CD8-positive, alpha-beta memory T cell (primary cell): ENCODE measurements around the gene RIPOR2. TPM values are rescaled to one million over a fixed set of nuclear protein-coding genes. Genes with fewer than 3 reads are reported as not detected.
A peak's percentile ranks its signal among the peaks of the same experiment; 100 is the strongest.

ENCODE experiments used
- CTCF ChIA-PET: fragments of 350-600 bp; sonication (Branson Sonifier 250); formaldehyde crosslinking; loops from one replicate; lab custom pipeline; 2021; ENCODE audit warnings: antibody characterized with exemption; lab: Charles Lee
- POLR2A ChIA-PET: fragments of 350-600 bp; sonication (Branson Sonifier 250); formaldehyde crosslinking; loops from one replicate; lab custom pipeline; 2021; ENCODE audit warnings: antibody characterized with exemption; lab: Charles Lee
- DNase-seq, 5 donors: peaks; one replicate each; pipeline versions ENCODE4 v3.0.0 to v3.0.0-alpha.2; 2020 to 2022; ENCODE audit warnings: mixed read lengths in 1 of 5
- H3K27ac ChIP-seq: one replicate; pipeline ENCODE4 v1.7.0; 2013; ENCODE audit warnings: low read depth, mild to moderate bottlenecking, low read length, moderate library complexity
- H3K27me3 ChIP-seq: 2 replicates; pipeline ENCODE4 v1.7.0; 2013; ENCODE audit warnings: low read length, mild to moderate bottlenecking; ENCODE audit not compliant: insufficient read depth, poor library complexity, severe bottlenecking
- H3K36me3 ChIP-seq: 2 replicates; pipeline ENCODE4 v1.7.0; 2013; ENCODE audit warnings: mild to moderate bottlenecking, low read length, moderate library complexity; ENCODE audit not compliant: insufficient read depth
- H3K4me1 ChIP-seq: 2 replicates; pipeline ENCODE4 v1.7.0; 2013; ENCODE audit warnings: mild to moderate bottlenecking, low read length, moderate library complexity; ENCODE audit not compliant: insufficient read depth
- H3K4me3 ChIP-seq: 2 replicates; pipeline ENCODE4 v1.7.0; 2013; ENCODE audit warnings: mild to moderate bottlenecking, low read length
- H3K9me3 ChIP-seq: 2 replicates; pipeline ENCODE4 v1.7.0; 2013; ENCODE audit warnings: mild to moderate bottlenecking, low read length
- H3K27ac Mint-ChIP-seq, 8 donors: one replicate each; pipeline ENCODE4 v1.8.0; 2020 to 2021; ENCODE audit warnings: mixed read lengths in 8 of 8, mild to moderate bottlenecking in 6 of 8, inconsistent platforms in 3 of 8, moderate library complexity in 3 of 8
- H3K27me3 Mint-ChIP-seq, 2 donors: one replicate each; pipeline ENCODE4 v1.8.0; 2020 to 2021; ENCODE audit warnings: mixed read lengths in 2 of 2, mild to moderate bottlenecking in 1 of 2, moderate library complexity in 1 of 2
- H3K36me3 Mint-ChIP-seq, 3 donors: one replicate each; pipeline ENCODE4 v1.8.0; 2020 to 2021; ENCODE audit warnings: mixed read lengths in 3 of 3, inconsistent platforms in 1 of 3, mild to moderate bottlenecking in 1 of 3
- H3K4me1 Mint-ChIP-seq, 3 donors: one replicate each; pipeline ENCODE4 v1.8.0; 2020 to 2021; ENCODE audit warnings: mixed read lengths in 3 of 3, inconsistent platforms in 1 of 3, mild to moderate bottlenecking in 1 of 3
- H3K4me3 Mint-ChIP-seq, 7 donors: one replicate each; pipeline ENCODE4 v1.8.0; 2020 to 2021; ENCODE audit warnings: mixed read lengths in 7 of 7, mild to moderate bottlenecking in 6 of 7, moderate library complexity in 4 of 7, inconsistent platforms in 2 of 7
- H3K9me3 Mint-ChIP-seq, 5 donors: one replicate each; pipeline ENCODE4 v1.8.0; 2020 to 2022; ENCODE audit warnings: mixed read lengths in 5 of 5, mild to moderate bottlenecking in 3 of 5, moderate library complexity in 2 of 5, inconsistent platforms in 1 of 5
- polyA plus RNA-seq: library from polyadenylated mRNA; unstranded; fragments of 300-500 nt; fragmentation: Illumina TruSeq; gene quantifications from one replicate; pipeline ENCODE4 v1.2.3, GENCODE V29; 2021
- total RNA-seq, 2 experiments: library from RNA; stranded (reverse); gene quantifications; one replicate each; pipeline ENCODE4 v1.2.3, GENCODE V29; 2021

The RIPOR2 gene
- total and polyA plus RNA-seq, 3 experiments from 2014 or later: 54.4 to 427 (median 58.2) TPM

DNA sequence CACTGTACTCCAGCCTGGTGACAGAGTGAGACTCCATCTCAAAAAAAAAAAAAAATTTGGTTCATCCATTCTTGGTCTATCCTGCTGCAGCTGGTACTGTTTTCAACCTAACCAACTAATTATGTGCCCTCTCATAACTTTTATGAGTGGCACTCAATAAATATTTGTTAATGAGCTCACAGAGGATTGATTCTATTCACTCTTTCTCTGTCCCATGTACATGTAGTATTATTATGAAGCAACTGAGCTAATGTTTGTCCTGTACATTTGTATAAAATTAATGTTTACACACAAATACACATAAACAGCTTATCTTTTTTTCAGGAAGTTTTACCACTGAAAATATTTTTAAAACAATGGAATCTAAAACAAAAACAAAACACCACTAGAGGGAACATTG lies 10.1 kb downstream of the RIPOR2 start:
- peaks cover 11 to 63% (median 29%) of the 10 kb centered on the region in 3 donors for H3K36me3 Mint-ChIP-seq
- H3K36me3 ChIP-seq: peaks cover 22% of the 10 kb centered on the region
- POLR2A ChIA-PET: interaction anchor here (0.6 to 2.0 kb wide), 12 partner anchors 9 to 80 kb away, joined by 3 to 12 read pairs (median 4); partner anchors contain the start of gene RIPOR2
- H3K4me3 ChIP-seq: no peak overlapping the region
- DNase-seq: no peak
- CTCF ChIA-PET: interaction anchor here (0.9 to 4.5 kb wide), 12 partner anchors 9 to 92 kb away, joined by 3 to 43 read pairs (median 4); partner anchors contain the start of gene RIPOR2
- H3K9me3 ChIP-seq: no peaks in the 10 kb centered on the region
- H3K4me1 ChIP-seq: peaks cover 86% of the 10 kb centered on the region
- peak overlapping the region; percentile 75 to 86 (median 81) for H3K4me3 Mint-ChIP-seq
- peaks cover 75 to 97% (median 91%) of the 10 kb centered on the region in 3 donors for H3K4me1 Mint-ChIP-seq
- H3K27me3 Mint-ChIP-seq: no peaks in the 10 kb centered on the region
- peaks cover 0 to 5% (median 0%) of the 10 kb centered on the region in 5 donors for H3K9me3 Mint-ChIP-seq
- H3K27me3 ChIP-seq: no peaks in the 10 kb centered on the region
- H3K27ac ChIP-seq: no peak overlapping the region
- peak overlapping the region; percentile 57 to 95 (median 86) for H3K27ac Mint-ChIP-seq

DNA sequence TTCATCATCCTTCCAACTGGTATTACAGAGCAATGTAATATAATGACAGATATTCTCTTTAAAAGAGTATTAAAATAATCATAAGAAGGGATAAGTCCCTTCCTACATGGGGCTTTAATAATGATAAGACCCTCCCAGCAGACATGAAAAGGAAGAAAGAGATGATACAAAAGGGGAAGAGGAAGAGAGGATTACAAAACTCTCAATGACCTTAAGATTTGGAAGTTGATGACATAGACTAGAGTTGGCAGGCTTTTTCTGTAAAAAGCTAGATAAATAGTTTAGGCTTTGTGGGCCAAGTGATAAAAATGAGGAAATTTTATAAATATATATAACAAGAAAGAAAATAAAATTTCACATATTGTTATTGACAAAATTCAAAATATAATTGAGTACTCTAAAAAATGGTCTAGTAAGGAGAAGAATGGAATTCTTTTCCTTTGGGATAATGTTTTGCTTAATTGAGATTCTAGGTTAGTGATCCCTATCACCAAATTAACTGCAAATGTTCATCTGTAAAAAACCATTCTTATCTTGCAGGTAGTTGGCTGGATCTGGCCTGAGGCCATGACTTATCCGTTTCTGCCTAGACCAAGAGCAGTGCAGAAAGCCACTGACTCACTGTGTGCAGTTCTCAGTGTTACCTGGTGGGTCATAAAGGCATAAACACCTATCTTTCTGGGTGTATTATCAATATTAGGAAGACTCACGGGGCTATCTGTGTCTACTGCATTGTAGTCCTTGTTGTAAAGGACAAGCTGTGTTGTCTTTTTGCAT lies 11.0 kb downstream of the RIPOR2 start:
- DNase-seq: no peak
- Histone ChIP-seq H3K4me1 (peaks cover 88% of the 10 kb centered on the region), H3K27me3 (no peaks in the 10 kb centered on the region), H3K4me3 (peak overlapping the region; percentile 32), H3K36me3 (peaks cover 21% of the 10 kb centered on the region), H3K9me3 (no peaks in the 10 kb centered on the region), H3K27ac (no peak overlapping the region)
- Mint-ChIP-seq H3K9me3 (peaks cover 0 to 5% (median 0%) of the 10 kb centered on the region in 5 donors), H3K27ac (peak overlapping the region; percentile 82 to 95 (median 92)), H3K4me1 (peaks cover 77 to 97% (median 91%) of the 10 kb centered on the region in 3 donors), H3K4me3 (peak overlapping the region; percentile 75 to 86 (median 81)), H3K27me3 (no peaks in the 10 kb centered on the region), H3K36me3 (peaks cover 10 to 62% (median 31%) of the 10 kb centered on the region in 3 donors)
- CTCF ChIA-PET: interaction anchor here (0.9 to 4.5 kb wide), 8 partner anchors 10 to 93 kb away, joined by 3 to 43 read pairs (median 4); partner anchors contain the start of gene RIPOR2
- POLR2A ChIA-PET: interaction anchor here (0.7 to 2.0 kb wide), 5 partner anchors 10 to 80 kb away, joined by 3 to 12 read pairs (median 4); partner anchors contain the start of gene RIPOR2

DNA sequence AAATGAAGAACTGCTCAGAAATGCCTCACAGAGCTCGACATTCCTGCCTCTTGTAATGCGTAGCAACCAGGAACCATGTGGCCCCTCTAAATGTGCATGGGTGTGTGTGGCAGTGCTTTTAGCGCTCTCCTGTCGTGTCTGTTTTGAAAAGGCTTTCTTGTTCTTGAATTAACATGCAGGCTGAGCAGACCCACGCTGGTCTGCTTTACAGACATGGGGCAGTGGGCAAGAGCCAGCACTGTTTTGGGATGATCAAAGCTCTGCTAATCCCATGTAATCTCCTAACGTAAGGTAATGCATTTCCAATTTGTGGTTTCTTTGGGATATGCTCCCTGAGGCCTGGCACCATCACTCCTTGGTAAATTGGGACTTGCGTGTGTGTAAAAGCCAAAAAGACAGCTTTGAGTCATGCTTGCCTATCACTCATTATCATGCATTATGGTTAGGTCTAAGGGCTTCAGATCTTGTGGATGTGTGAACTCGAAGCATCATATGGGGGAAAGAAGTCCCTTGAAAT lies 11.8 kb downstream of the RIPOR2 start:
- no peak for DNase-seq
- no peaks in the 10 kb centered on the region for H3K27me3 Mint-ChIP-seq
- POLR2A ChIA-PET: interaction anchor here (0.5 kb wide), 1 partner anchor 74 kb away, joined by 4 read pairs; no protein-coding TSS in a partner anchor
- peaks cover 0 to 5% (median 0%) of the 10 kb centered on the region in 5 donors for H3K9me3 Mint-ChIP-seq
- H3K4me1 ChIP-seq: peaks cover 89% of the 10 kb centered on the region
- peak overlapping the region; percentile 32 for H3K4me3 ChIP-seq
- no peak overlapping the region for H3K27ac ChIP-seq
- peaks cover 24% of the 10 kb centered on the region for H3K36me3 ChIP-seq
- H3K27me3 ChIP-seq: no peaks in the 10 kb centered on the region
- H3K4me1 Mint-ChIP-seq: peaks cover 79 to 97% (median 91%) of the 10 kb centered on the region in 3 donors
- peak overlapping the region; percentile 67 to 86 (median 75) for H3K4me3 Mint-ChIP-seq
- CTCF ChIA-PET: interaction anchor here (0.6 to 4.5 kb wide), 4 partner anchors 11 to 67 kb away, joined by 3 to 43 read pairs (median 31); partner anchors contain the start of gene RIPOR2
- H3K36me3 Mint-ChIP-seq: peaks cover 7 to 60% (median 26%) of the 10 kb centered on the region in 3 donors
- peak overlapping the region; percentile 61 to 95 (median 91) for H3K27ac Mint-ChIP-seq
- H3K9me3 ChIP-seq: no peaks in the 10 kb centered on the region

DNA sequence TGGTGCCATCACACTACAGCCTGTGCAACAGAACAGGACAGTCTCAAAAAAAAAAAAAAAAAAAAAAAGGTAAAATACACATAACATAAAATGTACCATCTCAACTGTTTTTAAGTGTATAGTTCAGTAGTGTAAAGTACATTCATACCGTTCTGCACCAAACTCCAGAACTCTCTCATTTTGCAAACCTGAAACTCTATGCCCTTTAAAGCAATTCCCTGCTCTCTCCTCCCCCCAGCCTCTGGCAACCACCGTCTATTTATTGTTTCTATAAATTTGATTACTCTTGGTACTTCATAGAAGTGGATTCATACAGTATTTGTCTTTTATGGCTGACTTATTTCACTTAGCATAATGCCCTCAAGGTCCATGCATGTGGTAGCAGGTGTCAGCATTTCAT lies 12.9 kb downstream of the RIPOR2 start:
- DNase-seq: no peak
- Histone ChIP-seq H3K27me3 (no peaks in the 10 kb centered on the region), H3K9me3 (no peaks in the 10 kb centered on the region), H3K36me3 (peaks cover 20% of the 10 kb centered on the region), H3K4me3 (no peak overlapping the region), H3K4me1 (peaks cover 94% of the 10 kb centered on the region), H3K27ac (no peak overlapping the region)
- peaks cover 7 to 64% (median 28%) of the 10 kb centered on the region in 3 donors for H3K36me3 Mint-ChIP-seq
- peaks cover 0 to 5% (median 0%) of the 10 kb centered on the region in 5 donors for H3K9me3 Mint-ChIP-seq
- H3K27me3 Mint-ChIP-seq: no peaks in the 10 kb centered on the region
- POLR2A ChIA-PET: no interaction called here
- peak overlapping the region; percentile 57 to 74 (median 67) for H3K4me3 Mint-ChIP-seq
- H3K4me1 Mint-ChIP-seq: peaks cover 84 to 97% (median 94%) of the 10 kb centered on the region in 3 donors
- H3K27ac Mint-ChIP-seq: peak overlapping the region; percentile 64 to 98 (median 84)
- CTCF ChIA-PET: interaction anchor here (0.7 to 5.1 kb wide), 2 partner anchors 12 to 13 kb away, joined by 3 to 49 read pairs; no protein-coding TSS in a partner anchor

DNA sequence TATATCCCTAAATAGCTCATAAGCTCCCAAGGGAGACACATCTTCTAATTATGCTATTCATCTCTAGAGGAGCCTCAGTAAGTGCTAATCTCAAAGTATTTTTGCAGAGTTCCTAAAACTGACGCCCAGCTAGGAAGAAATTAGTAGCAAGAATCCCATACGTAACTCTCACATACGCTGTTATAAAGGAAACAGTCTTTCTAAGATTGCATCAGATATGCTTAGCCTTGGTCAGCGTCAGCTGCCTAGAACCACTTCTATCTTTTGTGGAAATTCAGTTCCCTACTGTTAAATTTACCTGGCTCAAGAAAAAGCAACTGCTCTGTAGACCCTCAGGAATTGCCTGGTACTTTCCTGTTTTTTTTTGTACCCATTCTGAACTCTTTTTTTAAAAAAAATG lies 13.6 kb downstream of the RIPOR2 start:
- peaks cover 85 to 97% (median 94%) of the 10 kb centered on the region in 3 donors for H3K4me1 Mint-ChIP-seq
- Histone ChIP-seq H3K4me3 (no peak overlapping the region), H3K4me1 (peaks cover 94% of the 10 kb centered on the region), H3K27me3 (no peaks in the 10 kb centered on the region), H3K36me3 (peaks cover 14% of the 10 kb centered on the region), H3K27ac (no peak overlapping the region), H3K9me3 (no peaks in the 10 kb centered on the region)
- POLR2A ChIA-PET: interaction anchor here (0.9 to 1.0 kb wide), 2 partner anchors 11 to 65 kb away, joined by 3 read pairs; no protein-coding TSS in a partner anchor
- CTCF ChIA-PET: interaction anchor here (0.7 to 5.1 kb wide), 3 partner anchors 12 to 22 kb away, joined by 3 to 49 read pairs (median 3); no protein-coding TSS in a partner anchor
- H3K27ac Mint-ChIP-seq: peak overlapping the region in 7 of 8 donors; percentile 21 to 98 (median 67)
- peaks cover 2 to 64% (median 25%) of the 10 kb centered on the region in 3 donors for H3K36me3 Mint-ChIP-seq
- H3K27me3 Mint-ChIP-seq: no peaks in the 10 kb centered on the region
- peaks cover 0 to 1% (median 0%) of the 10 kb centered on the region in 5 donors for H3K9me3 Mint-ChIP-seq
- H3K4me3 Mint-ChIP-seq: peak overlapping the region in 6 of 7 donors; percentile 57 to 74 (median 66)
- DNase-seq: no peak

DNA sequence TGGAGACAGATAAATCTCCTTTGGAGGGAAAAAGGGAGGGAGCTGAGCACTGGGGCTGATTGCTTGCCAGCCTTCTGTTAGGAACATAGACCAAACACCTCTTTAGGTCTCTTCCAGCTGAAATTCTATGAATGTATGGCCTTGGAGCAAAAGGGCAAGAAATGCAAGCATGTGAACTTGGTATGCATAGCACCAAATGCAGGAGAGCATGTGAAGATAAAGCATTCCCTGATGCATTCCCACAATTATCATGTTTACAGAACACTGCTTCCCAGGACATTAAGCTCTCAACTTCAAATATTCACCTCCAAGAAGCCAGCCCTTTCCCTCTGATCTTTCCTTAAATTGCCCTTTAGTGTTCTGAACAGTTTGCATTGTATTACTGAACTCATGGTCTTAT lies 15.6 kb downstream of the RIPOR2 start:
- Histone ChIP-seq H3K4me1 (peaks cover 95% of the 10 kb centered on the region), H3K27me3 (no peaks in the 10 kb centered on the region), H3K4me3 (peak overlapping the region; percentile 40), H3K27ac (no peak overlapping the region), H3K36me3 (peaks cover 26% of the 10 kb centered on the region), H3K9me3 (no peaks in the 10 kb centered on the region)
- Mint-ChIP-seq H3K4me3 (peak overlapping the region; percentile 63 to 92 (median 71)), H3K4me1 (peaks cover 89 to 97% (median 97%) of the 10 kb centered on the region in 3 donors), H3K27ac (peak overlapping the region; percentile 67 to 98 (median 87)), H3K9me3 (no peaks in the 10 kb centered on the region), H3K36me3 (peaks cover 0 to 73% (median 26%) of the 10 kb centered on the region in 3 donors), H3K27me3 (no peaks in the 10 kb centered on the region)
- no peak for DNase-seq
- ChIA-PET CTCF (interaction anchor here (1.2 to 5.4 kb wide), 6 partner anchors 8 to 71 kb away, joined by 3 to 52 read pairs (median 26); partner anchors contain the start of gene RIPOR2), POLR2A (interaction anchor here (0.5 to 1.8 kb wide), 4 partner anchors 9 to 21 kb away, joined by 3 to 10 read pairs (median 4); no protein-coding TSS in a partner anchor)
